ENCODE results near the gene CSH2.

Gene CSH2

DNA sequence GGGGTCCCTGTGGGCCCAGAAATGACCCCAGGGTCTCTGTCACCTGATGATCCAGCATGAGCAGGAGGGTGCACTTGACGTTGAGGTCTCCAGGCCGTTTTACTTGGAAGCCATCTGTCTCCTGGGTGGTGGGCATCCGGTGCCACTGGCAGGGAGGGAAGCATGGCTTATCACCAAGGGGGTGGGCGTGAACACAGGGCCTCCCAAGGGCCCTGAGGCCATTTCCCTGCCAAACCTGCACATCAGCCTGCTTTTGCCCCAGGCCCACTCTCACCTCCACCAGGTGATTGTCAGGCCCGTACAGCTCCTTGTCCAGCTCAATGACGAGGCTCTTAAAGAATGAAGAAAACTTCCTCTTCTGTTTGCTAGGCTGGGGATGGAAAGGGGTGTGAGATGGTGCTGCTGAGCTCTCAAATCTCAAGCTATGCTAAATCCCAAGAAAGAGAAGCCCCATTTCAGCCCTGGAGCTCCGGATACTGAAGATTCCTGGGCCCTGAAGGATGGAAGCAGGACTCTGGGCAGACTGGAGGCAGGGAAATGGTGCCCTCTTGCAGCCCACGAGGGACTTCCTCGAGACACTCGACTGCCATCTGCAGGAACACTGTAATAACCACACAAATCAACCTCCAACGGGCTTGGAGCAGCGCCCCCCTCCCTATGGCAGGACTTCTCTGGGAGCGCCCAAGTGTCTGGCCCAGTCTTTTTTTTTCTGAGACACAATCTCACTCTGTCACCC lies 38.9 kb downstream of the CSH2 start:
- peak; percentile 88 for DNase-seq (ENCODE audit: low spot score)

DNA sequence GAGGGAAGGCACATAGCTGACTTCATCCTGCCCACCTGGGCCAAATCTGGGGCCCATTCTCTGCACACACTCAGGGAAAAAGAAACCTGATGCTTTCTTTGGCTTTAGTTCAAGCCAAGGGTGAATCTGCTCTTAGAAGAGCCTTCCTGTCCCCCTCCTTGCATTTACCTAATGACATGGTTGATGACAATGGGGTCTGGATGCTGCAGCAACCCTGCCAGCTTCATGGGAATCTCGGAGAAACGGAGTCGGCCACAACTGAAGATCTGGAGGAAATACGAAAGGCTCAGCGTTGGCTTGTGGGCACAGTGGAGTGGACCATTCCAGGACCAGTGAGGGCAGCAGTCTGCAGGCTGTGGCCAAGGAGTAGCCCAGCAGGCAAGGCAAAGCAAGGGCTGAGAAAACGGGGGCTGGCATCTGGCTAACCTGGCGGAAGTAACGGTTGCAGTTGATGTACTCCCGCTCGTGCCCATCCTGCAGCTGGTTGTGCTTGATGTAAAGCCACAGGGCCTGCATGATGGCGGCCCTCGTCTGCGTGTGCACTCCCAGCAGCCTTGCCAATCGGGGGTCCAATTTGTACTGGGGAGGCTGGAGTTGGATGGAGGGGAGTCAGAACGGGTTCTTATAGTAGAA lies 39.6 kb downstream of the CSH2 start:
- DNase-seq (ENCODE audit: low spot score), result no peak

GRCh38 chr17:63833026-63833740 lies 40.3 kb downstream of the CSH2 start:
- DNase-seq (ENCODE audit: low spot score), result no peak

DNA sequence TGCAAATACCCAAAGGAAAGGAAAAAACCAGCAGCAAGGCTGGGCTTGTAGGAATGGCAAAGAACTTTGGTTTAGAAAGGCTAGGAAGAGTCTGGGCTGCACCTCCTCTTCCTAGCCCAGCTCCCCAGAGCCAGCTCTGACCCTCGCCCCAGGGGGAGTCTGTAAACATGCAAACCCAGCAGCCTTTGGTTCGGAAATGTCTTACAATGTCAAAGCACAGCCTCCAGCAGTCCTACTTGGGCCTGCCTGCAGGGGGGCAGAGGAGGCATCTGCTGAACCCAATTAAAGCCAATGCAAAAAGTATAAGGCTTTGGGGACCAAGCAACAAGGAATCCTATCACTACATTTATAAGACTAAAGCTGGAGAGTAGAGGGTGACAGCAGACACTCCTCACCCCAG lies 41.0 kb downstream of the CSH2 start:
- DNase-seq (ENCODE audit: low spot score), result no peak

DNA sequence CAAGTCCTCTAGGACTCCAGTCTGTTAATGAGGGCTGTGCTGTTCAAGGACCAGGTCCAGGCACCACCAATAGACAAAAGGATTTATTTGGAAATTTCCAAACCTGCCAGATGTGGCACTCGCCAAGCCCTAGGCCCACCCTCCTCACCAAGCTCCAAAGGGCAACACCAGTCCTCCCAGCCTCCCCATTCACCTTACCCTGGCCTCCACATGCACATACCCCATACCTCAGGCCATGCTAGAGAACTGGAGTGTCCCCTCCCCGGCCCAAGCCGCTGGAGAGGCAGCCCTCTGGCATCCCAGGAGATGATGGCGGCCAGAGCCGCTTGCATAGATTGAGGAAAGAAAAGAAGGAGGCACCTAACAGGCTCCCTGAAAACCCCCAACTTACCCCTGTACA lies 41.5 kb downstream of the CSH2 start:
- no peak for DNase-seq (ENCODE audit: low spot score)

GRCh38 chr17:63831505-63831904 lies 42.0 kb downstream of the CSH2 start:
- DNase-seq (ENCODE audit: low spot score), result no peak

DNA sequence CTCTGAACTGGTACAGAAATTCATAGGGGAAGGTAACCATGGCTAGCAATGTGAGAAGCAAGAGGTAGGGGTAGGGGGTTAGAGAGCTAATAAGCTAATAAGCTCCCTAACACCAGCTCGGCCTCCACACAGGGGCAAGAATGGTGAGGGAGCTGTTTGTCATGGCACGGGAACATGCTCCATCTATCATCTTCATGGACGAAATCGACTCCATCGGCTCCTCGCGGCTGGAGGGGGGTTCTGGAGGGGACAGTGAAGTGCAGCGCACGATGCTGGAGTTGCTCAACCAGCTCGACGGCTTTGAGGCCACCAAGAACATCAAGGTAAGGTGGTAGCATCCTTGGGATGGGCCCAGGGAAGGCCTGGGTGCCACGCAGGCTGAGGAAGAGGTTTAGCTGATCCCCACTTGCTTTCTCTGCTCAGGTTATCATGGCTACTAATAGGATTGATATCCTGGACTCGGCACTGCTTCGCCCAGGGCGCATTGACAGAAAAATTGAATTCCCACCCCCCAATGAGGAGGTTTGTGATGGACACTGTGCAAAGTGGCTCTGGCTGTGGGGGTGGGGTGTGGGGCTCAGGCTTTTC lies 42.5 kb downstream of the CSH2 start:
- DNase-seq (ENCODE audit: low spot score), result no peak

- DNase-seq (ENCODE audit: low spot score), result no peak
Measured at GRCh38 chr17:63830278-63830677, 43.2 kb downstream of the CSH2 start.

DNA sequence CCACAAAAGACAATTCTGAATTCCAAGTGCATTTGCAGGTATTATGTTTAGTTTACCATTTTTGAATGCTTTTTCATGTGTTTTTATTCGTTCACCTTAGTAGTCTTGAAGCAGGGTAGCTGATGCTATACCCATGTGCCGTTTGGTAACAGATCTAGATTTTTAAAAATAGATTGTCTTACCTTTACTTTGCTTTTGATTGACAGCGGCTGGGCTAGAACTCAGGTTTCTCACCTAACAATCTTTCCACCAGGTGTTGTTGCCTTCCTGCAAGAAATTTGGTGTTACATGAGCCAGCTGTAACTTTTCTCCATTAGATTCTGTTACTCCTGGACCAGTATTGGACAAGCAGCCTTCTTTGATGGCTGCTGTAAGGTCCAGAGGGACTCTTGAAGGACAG lies 44.5 kb downstream of the CSH2 start:
- DNase-seq (ENCODE audit: low spot score), result no peak

GRCh38 chr17:63827801-63828221 lies 45.7 kb downstream of the CSH2 start:
- DNase-seq (ENCODE audit: low spot score), result peak; percentile 10

- peak; percentile 95 for DNase-seq (ENCODE audit: low spot score)
Measured at GRCh38 chr17:63827002-63827800, 46.3 kb downstream of the CSH2 start, which contains the start of the genes FTSJ3 and PSMC5. Gene FTSJ3, minus strand, starts transcription at chr17:63827663. Its CDS starts 761 bp downstream, at chr17:63826902. Gene PSMC5, plus strand, starts transcription at chr17:63827431. Its CDS starts 60 bp downstream, at chr17:63827491.

- DNase-seq (ENCODE audit: low spot score), result peak; percentile 31
Measured at GRCh38 chr17:63826468-63827001, 46.9 kb downstream of the CSH2 start.

- no peak for DNase-seq (ENCODE audit: low spot score)
Measured at GRCh38 chr17:63824362-63824761, 49.1 kb downstream of the CSH2 start.

DNA sequence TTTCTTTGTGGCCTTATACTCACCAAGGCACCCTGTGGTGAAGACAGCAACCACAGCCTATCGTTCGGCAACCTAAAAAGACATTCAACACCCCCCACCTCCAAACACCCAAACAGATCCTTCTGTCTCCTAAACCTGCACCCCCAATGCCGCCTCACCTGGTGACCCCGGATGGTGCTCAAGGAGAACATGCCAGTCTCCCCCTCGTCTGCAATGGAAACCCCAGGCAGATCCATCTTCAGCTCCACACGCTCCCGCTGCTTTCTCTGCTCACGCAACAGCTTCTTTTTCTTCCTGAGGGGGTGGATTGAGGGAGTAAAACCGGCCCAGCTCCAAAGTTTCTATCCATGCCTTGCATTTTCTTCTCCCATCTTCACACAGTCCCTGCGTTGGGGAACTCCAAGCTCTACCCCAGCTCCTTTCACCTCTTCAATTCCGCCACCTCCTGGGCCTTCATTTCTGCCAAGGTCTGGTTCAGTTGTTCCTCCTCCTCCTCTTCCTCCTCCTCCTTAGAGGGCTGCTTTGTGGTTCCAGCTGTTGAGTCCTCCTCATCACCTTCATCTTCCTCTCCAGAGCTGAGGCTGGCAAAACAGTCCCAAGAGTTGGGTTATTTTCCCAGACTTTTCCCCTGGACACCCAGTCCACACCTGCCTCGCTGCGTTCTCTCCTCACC lies 49.7 kb downstream of the CSH2 start:
- no peak for DNase-seq (ENCODE audit: low spot score)

GRCh38 chr17:63822537-63822936 lies 50.9 kb downstream of the CSH2 start:
- DNase-seq (ENCODE audit: low spot score), result no peak
